GM12878 (cell line): ENCODE results near the gene CDH4. TPM values are rescaled to one million over a fixed set of nuclear protein-coding genes. Genes with fewer than 3 reads are reported as not detected.

ENCODE experiments used
- ATAC-seq: fragments of 200-7000 bp; cut with Tn5 transposase; 3 replicates; pipeline ENCODE4 v1.9.1; 2020; ENCODE audit warnings: mild to moderate bottlenecking, moderate library complexity
- BruUV-seq: library from RNA; stranded (reverse); fragments of 400-500 nt; replicated peaks from 2 replicates; lab custom pipeline; 2021; lab: Mats Ljungman, UMichigan
- CTCF ChIA-PET: fragments of 300-600 bp; sonication (Branson Sonifier 250); formaldehyde crosslinking; extraction: SDS; loops from one replicate; lab custom pipeline; 2021; ENCODE audit warnings: inconsistent platforms; lab: Yijun Ruan, JAX
- POLR2A ChIA-PET: fragments of 350-600 bp; formaldehyde crosslinking; extraction: SDS; loops from one replicate; lab custom pipeline; 2021; ENCODE audit warnings: inconsistent platforms; lab: Charles Lee
- RAD21 ChIA-PET: fragments of 300-600 bp; sonication (Branson Sonifier 250); formaldehyde crosslinking; loops from one replicate; lab custom pipeline; 2023; ENCODE audit warnings: antibody characterized with exemption; ENCODE audit not compliant: unreplicated experiment; lab: Charles Lee
- SMC1A ChIA-PET: fragments of 300-600 bp; sonication (Branson Sonifier 250); formaldehyde crosslinking; loops from one replicate; lab custom pipeline; 2023; ENCODE audit not compliant: unreplicated experiment, uncharacterized antibody; lab: Charles Lee
- DNase-seq: peaks from one replicate; pipeline ENCODE4 v3.0.0-alpha.2; 2011; ENCODE audit warnings: low read depth, low spot score
- FAIRE-seq: peaks from 3 replicates; lab custom pipeline; 2011; peaks lifted over from hg19 to GRCh38; lab: Jason Lieb, UNC
- H2AFZ ChIP-seq: 2 replicates; pipeline ENCODE4 v1.6.0; 2011; ENCODE audit warnings: low read depth, low read length, control low read depth; ENCODE audit not compliant: control insufficient read depth
- H3K27ac ChIP-seq: 2 replicates; pipeline ENCODE4 v1.5.1; 2011; ENCODE audit warnings: control low read depth; ENCODE audit not compliant: control insufficient read depth, insufficient read depth
- H3K27me3 ChIP-seq, 2 experiments: replicated peaks in 1 of 2; 2 replicates each; pipeline versions ENCODE4 v1.6.0 to v1.6.1; 2011; ENCODE audit warnings: low read length in 1 of 2; ENCODE audit not compliant: control insufficient read depth in 2 of 2, insufficient read depth in 2 of 2
- H3K36me3 ChIP-seq, 2 experiments: 2 replicates each; pipeline ENCODE4 v1.5.1; 2011; ENCODE audit warnings: low read length in 1 of 2; ENCODE audit not compliant: control insufficient read depth in 2 of 2, insufficient read depth in 2 of 2
- H3K4me1 ChIP-seq: 2 replicates; pipeline ENCODE4 v1.6.1; 2011; ENCODE audit warnings: mild to moderate bottlenecking, low read length, moderate library complexity, mixed read lengths; ENCODE audit not compliant: control insufficient read depth, insufficient read depth
- H3K4me2 ChIP-seq: 2 replicates; pipeline ENCODE4 v1.6.0; 2011; ENCODE audit warnings: control low read depth; ENCODE audit not compliant: control insufficient read depth, insufficient read depth
- H3K4me3 ChIP-seq: fragments of 200-600 bp; sonication (generic); 2 replicates; pipeline ENCODE4 v1.5.1; 2016
- H3K79me2 ChIP-seq: 2 replicates; pipeline ENCODE4 v1.6.0; 2011; ENCODE audit warnings: low read length; ENCODE audit not compliant: control insufficient read depth, insufficient read depth
- H3K9ac ChIP-seq: 2 replicates; pipeline ENCODE4 v1.8.0; 2011; ENCODE audit warnings: low read length, control low read depth, mixed read lengths; ENCODE audit not compliant: control insufficient read depth, insufficient read depth
- H3K9me3 ChIP-seq: replicated peaks from 3 replicates; pipeline ENCODE4 v1.5.1; 2011; ENCODE audit warnings: mild to moderate bottlenecking, low read length; ENCODE audit not compliant: control insufficient read depth, insufficient read depth
- H4K20me1 ChIP-seq: 2 replicates; pipeline ENCODE4 v1.6.0; 2011; ENCODE audit not compliant: control insufficient read depth, insufficient read depth
- ATF2 ChIP-seq: IDR thresholded peaks from 2 replicates; pipeline ENCODE4 v1.6.1; 2012; ENCODE audit warnings: low read length, inconsistent platforms
- CEBPZ ChIP-seq: fragments of 150-350 bp; IDR thresholded peaks from 2 replicates; pipeline ENCODE4 v1.6.1; 2016; ENCODE audit warnings: low read depth, low read length
- E4F1 ChIP-seq: fragments of 450-650 bp; IDR thresholded peaks from 2 replicates; pipeline ENCODE4 v1.6.1; 2018; ENCODE audit warnings: borderline replicate concordance, mild to moderate bottlenecking; ENCODE audit not compliant: partially characterized antibody
- IKZF2 ChIP-seq, 2 experiments: fragments of 450-650 bp; IDR thresholded peaks; 2 replicates each; pipeline ENCODE4 v1.6.1; 2017; ENCODE audit warnings: mild to moderate bottlenecking in 2 of 2, moderate library complexity in 2 of 2
- IRF4 ChIP-seq: IDR thresholded peaks from 2 replicates; pipeline ENCODE4 v1.6.1; 2011; ENCODE audit warnings: low read depth, low read length
- PML ChIP-seq: IDR thresholded peaks from 2 replicates; pipeline ENCODE4 v1.6.1; 2012; ENCODE audit warnings: low read length, inconsistent platforms
- RCOR1 ChIP-seq: conservative IDR thresholded peaks from 2 replicates; pipeline ENCODE4 v1.6.1; 2012; ENCODE audit warnings: low read depth, low read length, improper control_type of control experiment
- TCF12 ChIP-seq: IDR thresholded peaks from 2 replicates; pipeline ENCODE4 v1.6.1; 2011; ENCODE audit warnings: low read depth, mild to moderate bottlenecking, low read length
- USF2 ChIP-seq: IDR thresholded peaks from 2 replicates; pipeline ENCODE4 v1.6.1; 2011; ENCODE audit warnings: low read depth, low read length, improper control_type of control experiment, borderline replicate concordance
- WGBS: methylation state at CpG from one replicate; pipeline ENCODE4 v1.1.6; 2016; ENCODE audit warnings: low lambda C conversion rate; ENCODE audit not compliant: insufficient replicate concordance, insufficient coverage; ENCODE audit errors: missing lambda C conversion rate; 5-methylcytosine and 5-hydroxymethylcytosine counted together
- in situ Hi-C: fragments of 300-500 bp; cut with MboI; formaldehyde crosslinking; loops from 9 replicates; pipeline ENCODE4 v1.14.3; 2018; ENCODE audit warnings: mixed read lengths
- intact Hi-C: fragments of 100-400 bp; cut with micrococcal nuclease; formaldehyde crosslinking; loops from one replicate; pipeline ENCODE4 v1.14.2; 2022; ENCODE audit not compliant: unreplicated experiment
- polyA plus RNA-seq, 11 experiments: library from polyadenylated mRNA; depleted of rRNA in 4 of 11; unstranded in 6 of 11; stranded (reverse) in 5 of 11; fragments of >200 nt; fragmentation: Nextera tagmentation in 4 of 11; fragmentation: Illumina TruSeq in 1 of 11; extraction: Ambion mirVana in 4 of 11; extraction: Trizol in 1 of 11; gene quantifications; 1 replicate in 1 of 11; 2 replicates in 10 of 11; pipeline versions ENCODE4 v1.2.1 to v1.2.3, GENCODE V29; 2011 to 2016; ENCODE audit warnings: inconsistent platforms in 2 of 11, missing spikeins in 2 of 11, low read depth in 1 of 11
- total RNA-seq, 4 experiments: library from RNA; depleted of rRNA in 3 of 4; stranded (reverse); fragments of >200 nt in 3 of 4; fragmentation: Illumina TruSeq in 1 of 4; extraction: Trizol in 1 of 4; gene quantifications; 2 replicates each; pipeline versions ENCODE4 v1.2.1 to v1.2.3, GENCODE V29; 2013 to 2021

CDH4 gene
- total and polyA plus RNA-seq, 10 of the 15 experiments (the other 5 are each of a cell fraction or from before 2014, with no cell fraction given) = not detected

GRCh38 chr20:61559706-61560315, 307.8 kb downstream of the CDH4 start:
- no TSS peak for BruUV-seq
- H3K9ac ChIP-seq = no peak overlapping the region
- peaks cover 2% of the 10 kb centered on the region; the same call in 1 of the 3 replicates for H3K9me3 ChIP-seq
- ATAC-seq (no peak), DNase-seq (no peak)
- SMC1A ChIA-PET = no interaction called here
- no peaks in the 10 kb centered on the region for H4K20me1 ChIP-seq
- no peaks in the 10 kb centered on the region for H3K36me3 ChIP-seq
- POLR2A ChIA-PET = no interaction called here
- intact Hi-C loops = no loop called here
- CTCF ChIA-PET = no interaction called here
- RAD21 ChIA-PET = no interaction called here
- WGBS = 64% methylated on average over 19 of the region's 19 CpGs
- in situ Hi-C loops = no loop called here
- H3K27ac ChIP-seq = no peak overlapping the region
- H3K27me3 ChIP-seq = no peaks in the 10 kb centered on the region
- H3K79me2 ChIP-seq = no peaks in the 10 kb centered on the region
- TF ChIP-seq RCOR1 (no peak), USF2 (no peak), IRF4 (no peak), IKZF2 (IDR thresholded peaks at IDR 0.05) (no peak), TCF12 (no peak), E4F1 (no peak), ATF2 (no peak), CEBPZ (no peak), PML (no peak)
- TF ChIP-seq, all 136 proteins: peak for 0
- Histone ChIP-seq H3K4me2 (no peak overlapping the region), H3K4me1 (no peaks in the 10 kb centered on the region), H3K4me3 (no peak overlapping the region), H2AFZ (no peak overlapping the region)
- no peak for FAIRE-seq
